ENCODE results near the gene TEX51. TPM values are rescaled to one million over a fixed set of nuclear protein-coding genes. Genes with fewer than 3 reads are reported as not detected.
A peak's percentile ranks its signal among the peaks of the same experiment; 100 is the strongest.

The TEX51 gene
- total RNA-seq, 4 donors from 2014 or later, result not detected

- no peaks in the 10 kb centered on the region for H3K9me3 ChIP-seq
- peaks cover 0 to 14% (median 0%) of the 10 kb centered on the region in 4 donors for H3K27me3 ChIP-seq
- H3K4me3 ChIP-seq, result peak overlapping the region; percentile 45 to 55 (median 46)
- H3K27ac ChIP-seq (replicated peaks in 1 of 4), result no peak overlapping the region
- no peak for DNase-seq (ENCODE audit: extremely low spot score)
- TF ChIP-seq POLR2AphosphoS5 (IDR thresholded peaks at IDR 0.05) (no peak), CTCF (IDR thresholded peaks at IDR 0.05) (peak; percentile 37 to 67 (median 50)), EP300 (IDR thresholded peaks at IDR 0.05) (no peak), POLR2A (IDR thresholded peaks at IDR 0.05; ENCODE audit: low read depth) (no peak)
- no peaks in the 10 kb centered on the region for H3K36me3 ChIP-seq
- H3K4me1 ChIP-seq, result peaks cover 0 to 15% (median 13%) of the 10 kb centered on the region in 4 donors
- intact Hi-C loops (cut with DNase I), result no loop called here
- 29% methylated on average over 12 of the region's 40 CpGs for WGBS
Observed at GRCh38 chr2:126886211-126886915, 12.3 kb upstream of the TEX51 start.

- H3K36me3 ChIP-seq, result no peaks in the 10 kb centered on the region
- DNase-seq (ENCODE audit: extremely low spot score), result no peak
- H3K27ac ChIP-seq (replicated peaks in 1 of 4), result no peak overlapping the region
- WGBS, result 86% methylated on average over 11 of the region's 13 CpGs
- H3K4me1 ChIP-seq, result peaks cover 0 to 15% (median 13%) of the 10 kb centered on the region in 4 donors
- TF ChIP-seq EP300 (IDR thresholded peaks at IDR 0.05) (no peak), POLR2AphosphoS5 (IDR thresholded peaks at IDR 0.05) (no peak), CTCF (IDR thresholded peaks at IDR 0.05) (no peak), POLR2A (IDR thresholded peaks at IDR 0.05; ENCODE audit: low read depth) (no peak)
- intact Hi-C loops (cut with DNase I), result no loop called here
- H3K27me3 ChIP-seq, result peaks cover 0 to 14% (median 0%) of the 10 kb centered on the region in 4 donors
- no peak overlapping the region for H3K4me3 ChIP-seq
- no peaks in the 10 kb centered on the region for H3K9me3 ChIP-seq
Observed at GRCh38 chr2:126886916-126887280, 11.8 kb upstream of the TEX51 start.

GRCh38 chr2:126887506-126887905 lies 11.2 kb upstream of the TEX51 start:
- intact Hi-C loops (cut with DNase I), result no loop called here
- DNase-seq (ENCODE audit: extremely low spot score), result no peak
- Histone ChIP-seq H3K4me1 (peaks cover 0 to 15% (median 13%) of the 10 kb centered on the region in 4 donors), H3K27me3 (peaks cover 0 to 14% (median 0%) of the 10 kb centered on the region in 4 donors), H3K36me3 (no peaks in the 10 kb centered on the region), H3K4me3 (no peak overlapping the region), H3K27ac (replicated peaks in 1 of 4) (no peak overlapping the region), H3K9me3 (no peaks in the 10 kb centered on the region)
- TF ChIP-seq POLR2AphosphoS5 (IDR thresholded peaks at IDR 0.05), result no peak
- no peak for TF ChIP-seq POLR2A (IDR thresholded peaks at IDR 0.05; ENCODE audit: low read depth)
- no peak for TF ChIP-seq EP300 (IDR thresholded peaks at IDR 0.05)
- no peak for TF ChIP-seq CTCF (IDR thresholded peaks at IDR 0.05)
- 91% methylated on average over 9 of the region's 9 CpGs for WGBS

GRCh38 chr2:126888046-126888445 lies 10.6 kb upstream of the TEX51 start:
- Histone ChIP-seq H3K27me3 (peaks cover 0 to 14% (median 0%) of the 10 kb centered on the region in 4 donors), H3K36me3 (no peaks in the 10 kb centered on the region), H3K4me3 (no peak overlapping the region), H3K4me1 (peaks cover 0 to 15% (median 13%) of the 10 kb centered on the region in 4 donors), H3K27ac (replicated peaks in 1 of 4) (no peak overlapping the region), H3K9me3 (no peaks in the 10 kb centered on the region)
- TF ChIP-seq POLR2AphosphoS5 (IDR thresholded peaks at IDR 0.05), result no peak
- TF ChIP-seq EP300 (IDR thresholded peaks at IDR 0.05), result no peak
- no peak for TF ChIP-seq CTCF (IDR thresholded peaks at IDR 0.05)
- no peak for TF ChIP-seq POLR2A (IDR thresholded peaks at IDR 0.05; ENCODE audit: low read depth)
- intact Hi-C loops (cut with DNase I), result no loop called here
- WGBS, result 89% methylated on average over 6 of the region's 6 CpGs
- no peak for DNase-seq (ENCODE audit: extremely low spot score)

Measured in esophagus muscularis mucosa (tissue), 4 donors.